H9 (cell line): ENCODE data around the gene SLC35B2. TPM values are rescaled to one million over a fixed set of nuclear protein-coding genes. Genes with fewer than 3 reads are reported as not detected.
A peak's percentile ranks its signal among the peaks of the same experiment; 100 is the strongest.

ENCODE experiments used
- DNase-seq: peaks from one replicate; pipeline ENCODE4 v3.0.0-alpha.2; 2017
- H2AFZ ChIP-seq: one replicate; pipeline ENCODE4 v1.6.1; 2013; ENCODE audit warnings: mild to moderate bottlenecking, low read length, control low read depth, moderate library complexity
- H2AK5ac ChIP-seq: 2 replicates; pipeline ENCODE4 v1.6.1; 2013; ENCODE audit warnings: low read length, control low read depth, mixed read lengths; ENCODE audit not compliant: insufficient read length
- H2BK120ac ChIP-seq: one replicate; pipeline ENCODE4 v1.6.1; 2013; ENCODE audit warnings: low read depth, mild to moderate bottlenecking, low read length, control low read depth, inconsistent platforms; ENCODE audit not compliant: poor library complexity, severe bottlenecking
- H2BK12ac ChIP-seq: 2 replicates; pipeline ENCODE4 v1.6.1; 2013; ENCODE audit warnings: low read length, control low read depth, mixed read lengths, low read depth; ENCODE audit not compliant: insufficient read length
- H2BK15ac ChIP-seq: 2 replicates; pipeline ENCODE4 v1.6.1; 2013; ENCODE audit warnings: low read depth, low read length, control low read depth
- H2BK20ac ChIP-seq: one replicate; pipeline ENCODE4 v1.6.1; 2013; ENCODE audit warnings: low read depth, mild to moderate bottlenecking, low read length, control low read depth, inconsistent platforms; ENCODE audit not compliant: poor library complexity, severe bottlenecking
- H2BK5ac ChIP-seq: 2 replicates; pipeline ENCODE4 v1.6.1; 2013; ENCODE audit warnings: low read length, control low read depth, mixed read lengths; ENCODE audit not compliant: insufficient read length
- H3K14ac ChIP-seq: 2 replicates; pipeline ENCODE4 v1.6.1; 2013; ENCODE audit warnings: low read length, control low read depth; ENCODE audit not compliant: insufficient read depth
- H3K18ac ChIP-seq: 2 replicates; pipeline ENCODE4 v1.6.1; 2013; ENCODE audit warnings: low read depth, mild to moderate bottlenecking, mixed read lengths, low read length, control low read depth; ENCODE audit not compliant: insufficient read length
- H3K23ac ChIP-seq: 2 replicates; pipeline ENCODE4 v1.6.1; 2013; ENCODE audit warnings: low read length, control low read depth, mixed read lengths, low read depth; ENCODE audit not compliant: insufficient read length
- H3K23me2 ChIP-seq: 2 replicates; pipeline ENCODE4 v1.6.1; 2013; ENCODE audit warnings: low read depth, mild to moderate bottlenecking, mixed read lengths, low read length, control low read depth; ENCODE audit not compliant: insufficient read length, poor library complexity, severe bottlenecking
- H3K27ac ChIP-seq: 2 replicates; pipeline ENCODE4 v1.5.1; 2013; ENCODE audit warnings: low read length, control low read depth, mixed read lengths, low read depth; ENCODE audit not compliant: insufficient read length
- H3K27me3 ChIP-seq: 2 replicates; pipeline ENCODE4 v1.6.1; 2013; ENCODE audit warnings: low read length, control low read depth, inconsistent platforms; ENCODE audit not compliant: insufficient read depth
- H3K4ac ChIP-seq: 2 replicates; pipeline ENCODE4 v1.6.1; 2013; ENCODE audit warnings: low read depth, mild to moderate bottlenecking, control low read depth, inconsistent platforms, low read length, moderate library complexity
- H3K4me1 ChIP-seq: 2 replicates; pipeline ENCODE4 v1.6.1; 2013; ENCODE audit warnings: low read length, control low read depth, inconsistent platforms; ENCODE audit not compliant: insufficient read depth
- H3K4me2 ChIP-seq: 2 replicates; pipeline ENCODE4 v1.6.1; 2013; ENCODE audit warnings: low read length, control low read depth, mixed read lengths; ENCODE audit not compliant: insufficient read length, insufficient read depth
- H3K56ac ChIP-seq: 2 replicates; pipeline ENCODE4 v1.6.1; 2013; ENCODE audit warnings: low read depth, mild to moderate bottlenecking, mixed read lengths, low read length, control low read depth; ENCODE audit not compliant: insufficient read length
- H3K79me1 ChIP-seq: 2 replicates; pipeline ENCODE4 v1.6.1; 2013; ENCODE audit warnings: low read depth, mild to moderate bottlenecking, moderate library complexity, low read length, control low read depth, inconsistent platforms; ENCODE audit not compliant: insufficient read depth, poor library complexity, severe bottlenecking
- H3K79me2 ChIP-seq: 2 replicates; pipeline ENCODE4 v1.6.1; 2013; ENCODE audit warnings: low read length, control low read depth, inconsistent platforms; ENCODE audit not compliant: insufficient read depth
- H3K9ac ChIP-seq: 2 replicates; pipeline ENCODE4 v1.6.1; 2013; ENCODE audit warnings: low read length, control low read depth, mixed read lengths; ENCODE audit not compliant: insufficient read length; ENCODE audit errors: extremely low read depth
- H3K9me3 ChIP-seq: one replicate; pipeline ENCODE4 v1.6.1; 2013; ENCODE audit warnings: low read depth, low read length, inconsistent platforms; ENCODE audit not compliant: control insufficient read depth
- H3T11ph ChIP-seq: one replicate; pipeline ENCODE4 v1.6.1; 2013; ENCODE audit warnings: mild to moderate bottlenecking, low read length, control low read depth, inconsistent platforms
- H4K20me1 ChIP-seq: one replicate; pipeline ENCODE4 v1.6.1; 2013; ENCODE audit not compliant: control insufficient read depth, insufficient read length, insufficient read depth
- H4K5ac ChIP-seq: 2 replicates; pipeline ENCODE4 v1.6.1; 2013; ENCODE audit warnings: low read depth, mild to moderate bottlenecking, mixed read lengths, low read length, control low read depth; ENCODE audit not compliant: insufficient read length
- H4K8ac ChIP-seq: replicated peaks from 2 replicates; pipeline ENCODE4 v1.6.1; 2013; ENCODE audit warnings: low read length, control low read depth, mixed read lengths, low read depth; ENCODE audit not compliant: insufficient read length
- H4K91ac ChIP-seq: 2 replicates; pipeline ENCODE4 v1.6.1; 2013; ENCODE audit warnings: low read depth, mild to moderate bottlenecking, moderate library complexity, mixed read lengths, low read length, control low read depth; ENCODE audit not compliant: insufficient read length
- H3K27ac Mint-ChIP-seq, 3 experiments: 2 replicates in 2 of 3; 3 replicates in 1 of 3; pipeline ENCODE4 v1.8.0; 2020 to 2021; ENCODE audit warnings: mixed read lengths in 3 of 3, mild to moderate bottlenecking in 1 of 3, moderate library complexity in 1 of 3
- H3K27me3 Mint-ChIP-seq: 2 replicates; pipeline ENCODE4 v1.8.0; 2021; ENCODE audit warnings: low read depth, mild to moderate bottlenecking, moderate library complexity, mixed read lengths
- H3K36me3 Mint-ChIP-seq, 3 experiments: 2 replicates in 2 of 3; 3 replicates in 1 of 3; pipeline ENCODE4 v1.8.0; 2020 to 2021; ENCODE audit warnings: low read depth in 3 of 3, mixed read lengths in 3 of 3; ENCODE audit not compliant: insufficient read depth in 1 of 3
- H3K4me1 Mint-ChIP-seq, 2 experiments: 2 replicates each; pipeline ENCODE4 v1.8.0; 2020; ENCODE audit warnings: mixed read lengths in 2 of 2
- H3K4me3 Mint-ChIP-seq, 2 experiments: 2 replicates in 1 of 2; 3 replicates in 1 of 2; pipeline ENCODE4 v1.8.0; 2020 to 2021; ENCODE audit warnings: mild to moderate bottlenecking in 2 of 2, mixed read lengths in 2 of 2, moderate library complexity in 1 of 2
- H3K9me3 Mint-ChIP-seq, 2 experiments: 2 replicates in 1 of 2; 3 replicates in 1 of 2; pipeline ENCODE4 v1.8.0; 2020; ENCODE audit warnings: mild to moderate bottlenecking in 2 of 2, mixed read lengths in 2 of 2, moderate library complexity in 1 of 2
- WGBS: extraction: QIAGEN DNeasy Blood & Tissue Kit; methylation state at CpG from one replicate; pipeline ENCODE4 v1.1.7; 2013; ENCODE audit warnings: missing lambda C conversion rate, low lambda C conversion rate, mixed read lengths; ENCODE audit not compliant: insufficient read length; ENCODE audit errors: extremely low coverage; 5-methylcytosine and 5-hydroxymethylcytosine counted together
- total RNA-seq: library from RNA; stranded (reverse); gene quantifications from 2 replicates; pipeline ENCODE4 v1.2.1, GENCODE V29; 2021
- TF ChIP-seq, protein P1 (sequence below): fragments of 200-600 bp; sonication (generic); conservative IDR thresholded peaks from 3 replicates; pipeline ENCODE4 v1.8.0; 2021; ENCODE audit warnings: antibody characterized with exemption, mild to moderate bottlenecking

SLC35B2 gene
- total RNA-seq, 1 experiment from 2014 or later: 34.5 TPM

DNA sequence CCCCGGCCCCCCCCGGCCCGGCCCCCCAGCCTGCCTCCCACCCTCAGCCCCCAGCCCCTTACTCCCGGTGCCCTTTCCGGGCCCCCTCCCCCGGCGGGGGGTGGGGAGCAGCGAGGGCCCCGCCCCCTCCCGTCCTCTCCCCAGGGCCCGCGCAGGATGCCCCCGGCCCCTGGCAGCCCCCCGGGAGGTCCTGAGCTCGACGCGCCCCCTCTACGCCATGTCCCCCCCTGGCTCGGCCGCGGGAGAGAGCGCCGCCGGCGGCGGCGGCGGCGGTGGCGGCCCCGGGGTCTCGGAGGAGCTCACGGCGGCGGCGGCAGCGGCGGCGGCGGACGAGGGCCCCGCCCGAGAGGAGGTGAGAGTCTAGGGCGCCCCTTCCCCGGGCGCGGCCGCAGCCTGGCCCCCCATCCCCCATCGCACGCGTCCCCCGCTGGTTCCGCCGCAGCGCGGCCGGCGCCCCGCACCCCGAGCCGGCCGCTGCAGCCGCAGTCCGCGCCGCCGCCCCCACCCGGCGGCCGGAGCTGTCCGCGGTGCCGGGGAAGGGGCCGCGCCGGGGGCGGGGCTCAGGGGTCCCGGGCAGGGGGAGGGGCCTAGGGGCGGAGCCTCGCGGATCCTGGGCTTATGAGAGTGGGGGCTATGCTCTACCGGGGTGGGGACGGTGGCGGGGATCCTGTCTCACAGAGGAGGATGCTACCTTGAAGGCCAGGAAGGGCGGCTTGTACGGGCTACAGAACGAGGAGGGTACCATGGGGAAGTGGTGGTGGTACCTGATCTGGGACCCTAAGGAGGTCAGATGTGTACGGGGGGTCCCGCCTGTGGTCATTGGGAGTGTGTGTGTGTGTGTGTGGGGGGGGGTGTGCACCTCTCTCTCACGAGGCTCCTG, 13.4 kb upstream of the SLC35B2 start:
- Mint-ChIP-seq H3K9me3 (no peaks in the 10 kb centered on the region), H3K4me1 (peaks cover 26 to 45% of the 10 kb centered on the region in 2 experiments), H3K4me3 (peak overlapping the region; percentile 68 to 88), H3K36me3 (no peaks in the 10 kb centered on the region; a peak in 1 of 7 replicates), H3K27ac (no peak overlapping the region), H3K27me3 (peaks cover 20% of the 10 kb centered on the region)
- Histone ChIP-seq H2BK5ac (no peak overlapping the region), H3K23me2 (peaks cover 5% of the 10 kb centered on the region), H3K27ac (no peak overlapping the region), H4K20me1 (no peaks in the 10 kb centered on the region), H4K8ac (no peak overlapping the region), H2BK15ac (no peak overlapping the region), H3K23ac (no peak overlapping the region), H3K56ac (no peak overlapping the region), H3K4ac (no peak overlapping the region), H3K79me1 (no peaks in the 10 kb centered on the region), H2BK120ac (no peak overlapping the region), H3K9me3 (no peaks in the 10 kb centered on the region), H3K79me2 (no peaks in the 10 kb centered on the region), H3K4me2 (peak overlapping the region; percentile 22), H4K5ac (no peak overlapping the region), H3K18ac (no peak overlapping the region), H3K4me1 (peaks cover 12% of the 10 kb centered on the region; the same call in 1 of the 2 replicates), H2BK12ac (no peak overlapping the region), H3K14ac (no peak overlapping the region), H3K27me3 (peaks cover 7% of the 10 kb centered on the region; the same call in 1 of the 2 replicates), H4K91ac (no peak overlapping the region), H2AFZ (no peak overlapping the region), H2AK5ac (no peak overlapping the region), H3K9ac (no peak overlapping the region), H3T11ph (no peak overlapping the region), H2BK20ac (no peak overlapping the region)
- no CpG with 5 or more reads among the region's 90 CpGs for whole genome bisulfite sequencing
- peak; percentile 73 for DNase-seq
- TF ChIP-seq, protein P1, sequence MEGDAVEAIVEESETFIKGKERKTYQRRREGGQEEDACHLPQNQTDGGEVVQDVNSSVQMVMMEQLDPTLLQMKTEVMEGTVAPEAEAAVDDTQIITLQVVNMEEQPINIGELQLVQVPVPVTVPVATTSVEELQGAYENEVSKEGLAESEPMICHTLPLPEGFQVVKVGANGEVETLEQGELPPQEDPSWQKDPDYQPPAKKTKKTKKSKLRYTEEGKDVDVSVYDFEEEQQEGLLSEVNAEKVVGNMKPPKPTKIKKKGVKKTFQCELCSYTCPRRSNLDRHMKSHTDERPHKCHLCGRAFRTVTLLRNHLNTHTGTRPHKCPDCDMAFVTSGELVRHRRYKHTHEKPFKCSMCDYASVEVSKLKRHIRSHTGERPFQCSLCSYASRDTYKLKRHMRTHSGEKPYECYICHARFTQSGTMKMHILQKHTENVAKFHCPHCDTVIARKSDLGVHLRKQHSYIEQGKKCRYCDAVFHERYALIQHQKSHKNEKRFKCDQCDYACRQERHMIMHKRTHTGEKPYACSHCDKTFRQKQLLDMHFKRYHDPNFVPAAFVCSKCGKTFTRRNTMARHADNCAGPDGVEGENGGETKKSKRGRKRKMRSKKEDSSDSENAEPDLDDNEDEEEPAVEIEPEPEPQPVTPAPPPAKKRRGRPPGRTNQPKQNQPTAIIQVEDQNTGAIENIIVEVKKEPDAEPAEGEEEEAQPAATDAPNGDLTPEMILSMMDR: no peak
